Activated T-cell treated with anti-CD3 and anti-CD28 coated beads for 48 hours (primary cell): ENCODE data around the gene ADCY9.
"Not testable (repeated sequence)": the region's sequence is repeated elsewhere in the genome, so short reads cannot be mapped to it uniquely, and the experiment has no call there.

Experiments used
- DNase-seq: peaks from one replicate; pipeline ENCODE4 v3.0.0-alpha.2; 2020; ENCODE audit warnings: low read depth

ADCY9 gene

DNA sequence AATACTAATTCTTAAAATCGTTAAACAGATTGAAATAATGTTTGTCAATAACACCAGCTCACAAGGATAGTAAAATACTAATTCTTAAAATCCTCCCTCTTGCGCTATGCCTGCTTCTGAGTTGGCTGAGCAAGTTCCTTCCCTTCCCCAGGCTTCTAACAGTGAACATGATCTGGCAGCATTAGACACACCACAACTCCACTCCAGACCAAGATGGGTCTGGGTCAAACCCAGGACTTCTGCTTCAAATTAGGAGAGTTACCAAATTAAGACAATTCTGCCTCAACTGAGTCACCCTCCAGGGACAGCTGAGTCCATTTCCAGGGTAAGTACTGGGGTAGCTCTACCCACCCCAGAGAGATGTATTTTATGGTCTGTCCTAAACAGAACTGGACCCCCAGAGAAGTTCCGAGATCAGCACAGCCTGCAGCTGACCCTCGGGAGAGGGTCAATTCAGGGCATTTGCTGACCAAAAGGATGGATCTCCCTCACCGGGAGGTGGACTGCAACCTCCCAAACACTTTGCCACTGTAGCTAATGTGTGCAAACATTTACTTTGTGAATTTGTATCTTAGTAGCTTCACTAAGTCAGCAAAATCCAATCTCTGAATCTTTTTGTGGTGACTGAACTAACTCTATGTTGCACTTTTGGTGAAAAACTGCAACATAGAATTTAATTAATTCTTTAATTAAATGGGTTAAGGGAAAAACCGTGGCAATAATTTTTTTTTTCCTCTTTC is 48.8 kb downstream of the ADCY9 start:
- no peak for DNase-seq

DNA sequence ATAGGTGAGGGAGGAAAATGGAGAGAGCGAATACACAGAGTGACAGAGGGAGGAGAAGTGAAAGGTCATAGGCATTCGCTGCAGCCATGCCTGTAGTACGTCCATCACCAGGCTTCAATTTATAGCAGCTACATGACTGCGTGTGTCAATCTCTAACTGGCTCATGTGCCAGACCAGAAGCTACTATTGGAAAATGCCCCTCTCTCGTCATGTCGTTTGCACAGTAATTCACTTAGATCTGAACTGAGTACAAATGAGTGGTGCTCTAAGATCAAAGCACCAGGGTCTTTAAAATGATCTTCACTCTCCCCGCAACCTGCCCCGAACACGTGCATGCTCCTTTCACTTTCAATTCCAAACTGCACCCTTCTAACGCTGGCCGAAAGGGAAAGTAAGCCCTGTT is 51.3 kb downstream of the ADCY9 start:
- no peak for DNase-seq

- DNase-seq: no peak
Measured at GRCh38 chr16:4062212-4062802, 53.9 kb downstream of the ADCY9 start.

- DNase-seq: no peak
Measured at GRCh38 chr16:4060823-4061222, 55.4 kb downstream of the ADCY9 start.

- DNase-seq: no peak
Measured at GRCh38 chr16:4060009-4060408, 56.2 kb downstream of the ADCY9 start.

GRCh38 chr16:4058386-4058785 is 57.9 kb downstream of the ADCY9 start:
- DNase-seq: no peak

- DNase-seq: no peak
Measured at GRCh38 chr16:4057439-4057877, 58.8 kb downstream of the ADCY9 start.

DNA sequence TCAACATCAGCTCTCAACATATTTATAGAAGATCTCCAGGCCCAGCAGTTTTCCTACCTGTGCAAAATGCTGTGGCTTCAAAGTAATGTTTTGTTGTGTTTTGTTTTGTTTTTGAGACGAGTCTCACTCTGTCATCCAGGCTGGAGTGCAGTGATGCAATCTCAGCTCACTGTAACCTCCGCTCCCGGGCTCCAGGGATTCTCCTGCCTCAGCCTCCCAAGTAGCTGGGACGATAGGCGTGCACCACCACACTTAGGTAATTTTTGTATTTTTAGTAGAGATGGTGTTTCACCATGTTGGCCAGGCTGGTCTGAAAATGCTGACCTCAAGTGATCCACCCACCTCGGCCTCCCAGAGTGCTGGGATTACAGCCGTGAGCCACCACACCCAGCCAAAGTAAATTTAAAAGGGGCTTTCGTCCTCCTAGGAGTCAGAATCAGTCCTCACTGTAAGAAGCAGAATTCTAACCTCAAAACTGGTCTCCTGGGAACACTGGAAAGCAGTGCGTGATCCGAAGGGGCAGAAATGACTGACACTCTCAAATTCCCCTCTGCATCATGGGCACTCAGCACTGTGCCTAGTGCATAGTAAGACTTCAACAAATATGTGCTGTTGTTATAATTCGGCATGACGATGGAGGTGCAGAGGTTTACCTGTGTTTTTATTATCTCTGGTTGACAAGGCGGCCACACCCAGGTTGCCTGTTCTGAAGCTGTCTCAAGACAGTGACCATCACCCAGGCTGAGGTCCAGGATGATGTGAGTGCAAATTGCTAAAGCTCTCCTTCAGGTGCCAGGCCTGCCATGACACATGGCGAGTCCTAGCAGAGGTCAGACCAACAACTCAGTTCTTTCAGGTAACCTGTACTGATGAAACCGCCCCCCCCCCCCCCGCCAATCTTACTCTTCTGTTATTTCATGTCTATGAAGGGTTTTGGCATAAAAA is 59.8 kb downstream of the ADCY9 start:
- DNase-seq: no peak

GRCh38 chr16:4055748-4056147 is 60.5 kb downstream of the ADCY9 start:
- no peak for DNase-seq

GRCh38 chr16:4053301-4053845 is 62.9 kb downstream of the ADCY9 start:
- no peak for DNase-seq

- DNase-seq: no peak
Measured at GRCh38 chr16:4052801-4053293, 63.4 kb downstream of the ADCY9 start.

GRCh38 chr16:4052096-4052495 is 64.1 kb downstream of the ADCY9 start:
- no peak for DNase-seq

GRCh38 chr16:4051591-4051990 is 64.7 kb downstream of the ADCY9 start:
- no peak for DNase-seq

DNA sequence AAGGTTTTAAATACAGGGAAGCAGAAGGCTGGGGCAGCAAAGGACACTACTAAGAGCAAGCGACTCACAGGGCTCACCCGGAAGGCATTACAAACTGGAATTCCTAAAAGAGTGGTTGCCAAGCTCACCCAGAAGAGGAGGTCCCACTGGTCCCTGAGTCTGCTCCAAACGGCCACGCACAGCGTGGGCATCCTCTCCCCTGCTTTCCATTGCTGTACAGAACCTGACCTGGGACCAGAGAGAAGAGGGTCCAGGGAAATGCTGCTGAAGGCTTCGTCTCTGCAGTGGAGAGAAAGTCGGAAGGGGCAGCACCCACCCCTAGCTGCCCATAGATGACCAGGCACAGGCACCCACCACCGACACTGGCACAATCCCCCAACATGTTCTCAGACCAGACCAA is 67.2 kb downstream of the ADCY9 start:
- no peak for DNase-seq

GRCh38 chr16:4048481-4048880 is 67.8 kb downstream of the ADCY9 start:
- DNase-seq: no peak

- no peak for DNase-seq
Measured at GRCh38 chr16:4046221-4046620, 70.0 kb downstream of the ADCY9 start.

- not testable (repeated sequence) for DNase-seq
Measured at GRCh38 chr16:4045561-4045960, 70.7 kb downstream of the ADCY9 start.

DNA sequence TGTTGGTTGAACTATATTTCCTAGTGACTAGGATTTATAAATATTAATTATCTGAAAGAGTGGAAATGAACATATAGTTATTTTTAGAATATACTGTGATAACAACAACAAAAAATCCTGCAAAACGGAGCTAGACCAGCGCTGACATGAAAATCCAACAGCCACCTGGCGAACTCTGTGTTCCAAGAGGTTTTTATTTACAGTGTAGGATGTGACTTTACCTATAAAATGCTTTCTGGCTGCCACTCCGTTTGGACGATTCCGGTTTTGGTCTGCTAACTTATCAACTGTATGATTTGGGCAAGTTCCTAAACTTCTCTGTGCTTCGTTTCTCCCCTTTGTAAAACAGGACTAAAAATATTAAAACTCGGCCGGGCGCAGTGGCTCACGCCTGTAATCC is 73.7 kb downstream of the ADCY9 start:
- no peak for DNase-seq

- no peak for DNase-seq
Measured at GRCh38 chr16:4038448-4038847, 77.8 kb downstream of the ADCY9 start.

DNA sequence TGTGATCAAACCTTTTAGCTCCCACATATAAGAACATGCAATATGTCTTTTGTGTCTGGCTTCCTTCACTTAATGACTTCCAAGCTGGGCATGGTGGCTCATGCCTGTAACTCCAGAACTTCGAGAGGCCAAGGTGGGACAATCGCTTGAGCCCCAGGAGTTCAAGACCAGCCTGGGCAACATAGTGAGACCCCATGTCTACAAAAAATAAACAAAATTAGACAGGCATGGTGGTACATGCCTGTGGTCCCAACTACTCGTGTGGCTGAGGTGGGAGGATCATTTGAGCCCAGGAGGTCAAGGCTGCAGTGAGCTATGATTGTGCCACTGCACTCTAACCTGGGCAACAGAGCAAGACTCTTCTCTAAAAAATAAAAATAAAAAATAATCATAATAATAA is 79.3 kb downstream of the ADCY9 start:
- not testable (repeated sequence) for DNase-seq

DNA sequence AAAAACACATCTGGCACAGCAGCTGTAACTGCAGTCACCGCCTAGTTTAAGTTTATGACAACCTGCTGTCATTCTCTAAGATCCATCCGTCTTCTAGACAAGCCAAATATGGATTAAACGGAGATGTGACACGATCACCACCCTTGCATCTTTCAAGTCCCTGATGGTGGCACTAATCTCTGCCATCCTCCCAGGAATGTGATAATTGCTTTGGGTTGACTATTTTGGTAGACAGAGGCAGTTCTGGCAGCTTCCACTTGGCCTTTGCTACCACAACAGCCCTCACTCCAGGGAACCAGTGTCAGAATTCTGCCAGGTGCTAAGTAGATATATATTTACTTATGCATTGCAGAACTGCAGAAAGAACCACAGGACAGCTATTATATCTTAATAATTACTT is 81.3 kb downstream of the ADCY9 start:
- DNase-seq: no peak

GRCh38 chr16:4033951-4034350 is 82.3 kb downstream of the ADCY9 start:
- DNase-seq: no peak
